B cell (primary cell): ENCODE results near the gene PPP1CC. TPM values are rescaled to one million over a fixed set of nuclear protein-coding genes. Genes with fewer than 3 reads are reported as not detected.

Experiments used
- ATAC-seq: fragments of 200-7000 bp; cut with Tn5 transposase; one replicate; pipeline ENCODE4 v1.10.0; 2021; ENCODE audit warnings: low read depth, mild to moderate bottlenecking, moderate number of reproducible peaks, moderate library complexity
- CTCF ChIA-PET: fragments of 350-600 bp; sonication (Branson Sonifier 250); formaldehyde crosslinking; loops from one replicate; lab custom pipeline; 2021; ENCODE audit warnings: antibody characterized with exemption, inconsistent platforms; lab: Charles Lee
- POLR2A ChIA-PET: fragments of 350-600 bp; sonication (Branson Sonifier 250); formaldehyde crosslinking; loops from one replicate; lab custom pipeline; 2021; ENCODE audit warnings: antibody characterized with exemption; lab: Charles Lee
- DNase-seq: peaks from one replicate; pipeline ENCODE4 v3.0.0; 2013
- H2AFZ ChIP-seq: 2 replicates; pipeline ENCODE4 v1.6.1; 2012; ENCODE audit warnings: mild to moderate bottlenecking, low read depth, low read length; ENCODE audit not compliant: insufficient read depth, poor library complexity, severe bottlenecking
- H3K27ac ChIP-seq, 2 donors: 1 replicate in 1 of 2; 2 replicates in 1 of 2; pipeline ENCODE4 v1.5.1; 2012 to 2013; ENCODE audit warnings: low read length in 2 of 2, mild to moderate bottlenecking in 2 of 2, moderate library complexity in 1 of 2
- H3K27me3 ChIP-seq, 4 experiments: fragments of 200-600 bp in 1 of 4; sonication (generic) in 1 of 4; replicated peaks in 1 of 4; 1 replicate in 2 of 4; 2 replicates in 2 of 4; pipeline versions ENCODE4 v1.6.1 to v1.7.0; 2013 to 2016; ENCODE audit warnings: low read length in 3 of 4, mild to moderate bottlenecking in 2 of 4, mixed read lengths in 1 of 4, moderate library complexity in 1 of 4; ENCODE audit not compliant: insufficient read depth in 4 of 4, control insufficient read depth in 3 of 4; ENCODE audit errors: control extremely low read depth in 1 of 4
- H3K36me3 ChIP-seq, 2 experiments: replicated peaks in 1 of 2; 1 replicate in 1 of 2; 2 replicates in 1 of 2; pipeline versions ENCODE4 v1.6.1 to v1.7.1; 2013; ENCODE audit warnings: low read length in 1 of 2; ENCODE audit not compliant: insufficient read depth in 2 of 2, control insufficient read depth in 1 of 2; ENCODE audit errors: control extremely low read depth in 1 of 2, extremely low read depth in 1 of 2
- H3K4me1 ChIP-seq, 2 donors: fragments of 200-600 bp in 1 of 2; sonication (generic) in 1 of 2; 1 replicate in 1 of 2; 2 replicates in 1 of 2; pipeline versions ENCODE4 v1.5.1 to v1.6.1; 2013 to 2017; ENCODE audit warnings: low read length in 2 of 2; ENCODE audit not compliant: control insufficient read depth in 2 of 2, insufficient read depth in 2 of 2
- H3K4me2 ChIP-seq: replicated peaks from 2 replicates; pipeline ENCODE3; 2012; ENCODE audit warnings: mild to moderate bottlenecking, low read depth, low read length; ENCODE audit not compliant: poor library complexity, severe bottlenecking
- H3K4me3 ChIP-seq, 5 experiments: fragments of 200-600 bp in 1 of 5; sonication (generic) in 1 of 5; 1 replicate in 3 of 5; 2 replicates in 2 of 5; pipeline versions ENCODE4 v1.5.1 to v1.7.0; 2011 to 2016; ENCODE audit warnings: low read length in 4 of 5, mild to moderate bottlenecking in 4 of 5, low read depth in 2 of 5, control low read depth in 1 of 5, moderate library complexity in 1 of 5; ENCODE audit not compliant: insufficient read depth in 1 of 5; ENCODE audit errors: control extremely low read depth in 1 of 5, extremely low read depth in 1 of 5
- H3K79me2 ChIP-seq: fragments of 200-600 bp; sonication (generic); one replicate; pipeline ENCODE4 v1.6.0; 2016; ENCODE audit warnings: low read length; ENCODE audit not compliant: control insufficient read depth, insufficient read depth
- H3K9ac ChIP-seq: fragments of 200-600 bp; sonication (generic); 2 replicates; pipeline ENCODE4 v1.6.1; 2017; ENCODE audit warnings: mild to moderate bottlenecking, low read length, moderate library complexity
- H3K9me3 ChIP-seq, 3 donors: one replicate each; pipeline versions ENCODE4 v1.6.1 to v1.7.1; 2013; ENCODE audit warnings: low read length in 2 of 3; ENCODE audit not compliant: control insufficient read depth in 2 of 3, insufficient read depth in 1 of 3; ENCODE audit errors: control extremely low read depth in 1 of 3
- H4K20me1 ChIP-seq: 2 replicates; pipeline ENCODE4 v1.6.0; 2012; ENCODE audit warnings: mild to moderate bottlenecking, low read length; ENCODE audit not compliant: insufficient read depth, control insufficient read depth, poor library complexity, severe bottlenecking
- H3K27ac Mint-ChIP-seq: one replicate; pipeline ENCODE4 v1.8.0; 2021; ENCODE audit warnings: mixed read lengths
- H3K27me3 Mint-ChIP-seq: one replicate; pipeline ENCODE4 v1.8.0; 2021; ENCODE audit warnings: mixed read lengths
- H3K4me1 Mint-ChIP-seq: one replicate; pipeline ENCODE4 v1.8.0; 2021; ENCODE audit warnings: mixed read lengths
- H3K4me3 Mint-ChIP-seq: one replicate; pipeline ENCODE4 v1.8.0; 2021; ENCODE audit warnings: mixed read lengths
- H3K9me3 Mint-ChIP-seq: one replicate; pipeline ENCODE4 v1.8.0; 2022; ENCODE audit warnings: mixed read lengths; ENCODE audit not compliant: insufficient read depth
- CTCF ChIP-seq: fragments of 200-600 bp; IDR thresholded peaks from one replicate; pipeline ENCODE4 v1.8.0; 2022; ENCODE audit warnings: antibody characterized with exemption, mild to moderate bottlenecking
- EZH2 ChIP-seq: IDR thresholded peaks from 2 replicates; pipeline ENCODE4 v1.6.1; 2012; ENCODE audit warnings: borderline replicate concordance, low read depth, mild to moderate bottlenecking, moderate library complexity, low read length; ENCODE audit not compliant: insufficient read depth, poor library complexity, severe bottlenecking
- WGBS: methylation state at CpG from one replicate; pipeline ENCODE4 v1.1.5; 2013; ENCODE audit warnings: missing lambda C conversion rate; ENCODE audit not compliant: insufficient coverage; 5-methylcytosine and 5-hydroxymethylcytosine counted together
- intact Hi-C: fragments of 100-400 bp; cut with micrococcal nuclease; formaldehyde crosslinking; loops from one replicate; pipeline ENCODE4 v1.10.0; 2022
- polyA plus RNA-seq: library from polyadenylated mRNA; depleted of rRNA; stranded (reverse); fragments of >200 nt; gene quantifications from 2 replicates; pipeline ENCODE4 v1.2.3, GENCODE V29; 2012
- total RNA-seq, 2 donors: library from RNA; stranded (reverse); fragments of 120-200 nt in 1 of 2; gene quantifications; 1 replicate in 1 of 2; 2 replicates in 1 of 2; pipeline versions ENCODE4 v1.2.3 to v1.2.4, GENCODE V29; 2013 to 2022

The PPP1CC gene
- total and polyA plus RNA-seq, 2 donors (not counting 1 experiment from before 2014, with no cell fraction given) = 70.0 to 146 TPM

- Mint-ChIP-seq H3K4me3 (no peak overlapping the region), H3K9me3 (no peaks in the 10 kb centered on the region), H3K4me1 (no peaks in the 10 kb centered on the region), H3K27ac (no peak overlapping the region), H3K27me3 (no peaks in the 10 kb centered on the region)
- DNase-seq (no peak), ATAC-seq (no peak)
- Histone ChIP-seq H2AFZ (no peak overlapping the region), H3K27me3 (no peaks in the 10 kb centered on the region), H3K9ac (no peak overlapping the region), H3K79me2 (no peaks in the 10 kb centered on the region), H3K36me3 (no peaks in the 10 kb centered on the region), H3K4me3 (no peak overlapping the region), H4K20me1 (no peaks in the 10 kb centered on the region), H3K4me2 (no peak overlapping the region), H3K9me3 (no peaks in the 10 kb centered on the region), H3K4me1 (no peaks in the 10 kb centered on the region), H3K27ac (no peak overlapping the region)
- POLR2A ChIA-PET = no interaction called here
- 93% methylated on average over 3 of the region's 3 CpGs for WGBS
- intact Hi-C loops = no loop called here
- CTCF ChIA-PET = no interaction called here
- TF ChIP-seq CTCF (no peak), EZH2 (no peak)
Measured at GRCh38 chr12:110754101-110754793, 11.6 kb upstream of the PPP1CC start.

DNA sequence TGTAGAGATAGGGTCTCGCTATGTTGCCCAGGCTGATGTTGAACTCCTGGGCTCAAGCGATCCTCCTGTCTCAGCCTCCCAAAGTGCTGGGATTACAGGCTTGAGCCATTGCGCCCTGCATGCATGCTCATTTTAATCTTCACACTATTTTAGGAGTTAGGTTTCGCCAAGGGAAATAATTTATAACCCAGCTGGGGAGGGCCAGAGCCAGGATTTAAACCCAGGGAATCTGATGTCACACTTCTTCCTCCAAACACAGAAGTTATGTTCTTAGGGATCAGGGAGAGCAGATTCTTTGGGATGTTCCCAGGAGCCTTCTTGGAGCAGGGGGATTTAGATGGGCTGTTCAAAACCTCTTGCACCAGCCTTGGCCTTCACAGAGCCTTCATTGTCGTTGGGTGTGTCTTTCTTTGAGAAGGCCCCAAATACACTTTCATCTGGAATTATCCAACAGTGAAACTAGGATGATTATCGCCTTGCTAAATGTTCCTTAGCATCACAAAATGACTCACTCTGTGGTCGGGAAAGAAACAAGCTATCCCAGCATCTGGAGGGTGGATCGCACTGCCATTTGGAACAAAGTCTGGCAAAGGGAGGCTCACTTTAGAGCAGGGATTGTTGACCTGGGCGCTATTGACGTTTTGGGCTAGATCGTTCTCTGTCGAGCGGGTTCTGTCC, 8.2 kb upstream of the PPP1CC start:
- no peak for DNase-seq
- H3K27ac Mint-ChIP-seq = no peak overlapping the region

More for the DNA sequence above, 8.2 kb upstream of the PPP1CC start:
- Histone ChIP-seq H4K20me1 (no peaks in the 10 kb centered on the region), H3K79me2 (no peaks in the 10 kb centered on the region), H3K9me3 (no peaks in the 10 kb centered on the region), H3K27ac (no peak overlapping the region), H3K4me1 (no peaks in the 10 kb centered on the region), H3K27me3 (no peaks in the 10 kb centered on the region), H3K9ac (no peak overlapping the region), H3K4me3 (no peak overlapping the region), H3K36me3 (no peaks in the 10 kb centered on the region), H2AFZ (no peak overlapping the region), H3K4me2 (no peak overlapping the region)
- ChIA-PET POLR2A (interaction anchor here (0.7 kb wide), 1 partner anchor 32 kb away, joined by 3 read pairs; no protein-coding TSS in a partner anchor), CTCF (interaction anchor here (0.6 kb wide), 1 partner anchor 23 kb away, joined by 3 read pairs; no protein-coding TSS in a partner anchor)
- Mint-ChIP-seq H3K4me3 (no peak overlapping the region), H3K9me3 (no peaks in the 10 kb centered on the region), H3K27me3 (no peaks in the 10 kb centered on the region), H3K4me1 (no peaks in the 10 kb centered on the region)
- no peak for TF ChIP-seq EZH2
- TF ChIP-seq CTCF = no peak
- no peak for ATAC-seq
- intact Hi-C loops = no loop called here
- WGBS = 95% methylated on average over 8 of the region's 13 CpGs
